HepG2 (cell line): ENCODE data around the gene MED9. TPM values are rescaled to one million over a fixed set of nuclear protein-coding genes. Genes with fewer than 3 reads are reported as not detected.
A peak's percentile ranks its signal among the peaks of the same experiment; 100 is the strongest.

ENCODE experiments used
- ATM ChIP-seq: fragments of 450-650 bp; IDR thresholded peaks from 2 replicates; pipeline ENCODE4 v1.7.1; 2017; ENCODE audit warnings: mild to moderate bottlenecking, borderline replicate concordance
- CREB3 ChIP-seq: sonication (generic); formaldehyde crosslinking; IDR thresholded peaks from 2 replicates; pipeline ENCODE4 v1.5.0; 2020; ENCODE audit warnings: missing genetic modification reagents
- KDM2A ChIP-seq: sonication (generic); formaldehyde crosslinking; IDR thresholded peaks from 2 replicates; pipeline ENCODE4 v1.4.0; 2020; ENCODE audit warnings: low read depth, missing genetic modification reagents, borderline replicate concordance
- NFYB ChIP-seq: sonication (generic); formaldehyde crosslinking; IDR thresholded peaks from 2 replicates; pipeline ENCODE4 v1.4.0; 2020; ENCODE audit warnings: missing genetic modification reagents
- PLRG1 ChIP-seq: fragments of 450-650 bp; conservative IDR thresholded peaks from 2 replicates; pipeline ENCODE4 v1.6.1; 2016
- RARG ChIP-seq: sonication (generic); formaldehyde crosslinking; IDR thresholded peaks from 2 replicates; pipeline ENCODE4 v1.4.0; 2020; ENCODE audit warnings: low read depth, mild to moderate bottlenecking, missing genetic modification reagents
- RBFOX2 ChIP-seq: fragments of 200-400 bp; formaldehyde crosslinking; IDR thresholded peaks from 2 replicates; pipeline ENCODE4 v1.6.1; 2017; ENCODE audit warnings: low read depth, mild to moderate bottlenecking, low read length
- REPIN1 ChIP-seq: sonication (generic); formaldehyde crosslinking; IDR thresholded peaks from 2 replicates; pipeline ENCODE4 v1.8.0; 2022; ENCODE audit warnings: missing genetic modification reagents, low read depth, mild to moderate bottlenecking, borderline replicate concordance
- ZBTB10 ChIP-seq: sonication (generic); formaldehyde crosslinking; IDR thresholded peaks from 2 replicates; pipeline ENCODE4 v1.4.0; 2020; ENCODE audit warnings: missing genetic modification reagents, borderline replicate concordance
- ZBTB2 ChIP-seq: sonication (generic); formaldehyde crosslinking; IDR thresholded peaks from 2 replicates; pipeline ENCODE4 v1.8.0; 2022; ENCODE audit warnings: low read depth, missing genetic modification reagents
- ZBTB21 ChIP-seq: sonication (generic); formaldehyde crosslinking; IDR thresholded peaks from 2 replicates; pipeline ENCODE4 v1.4.0; 2020; ENCODE audit warnings: missing genetic modification reagents
- ZBTB7B ChIP-seq: sonication (generic); formaldehyde crosslinking; IDR thresholded peaks from 2 replicates; pipeline ENCODE4 v1.4.0; 2020; ENCODE audit warnings: missing genetic modification reagents
- ZNF17 ChIP-seq: sonication (generic); formaldehyde crosslinking; IDR thresholded peaks from 2 replicates; pipeline ENCODE4 v1.5.0; 2020; ENCODE audit warnings: mild to moderate bottlenecking, missing genetic modification reagents
- ZNF230 ChIP-seq: sonication (generic); formaldehyde crosslinking; IDR thresholded peaks from 2 replicates; pipeline ENCODE4 v1.4.0; 2020; ENCODE audit warnings: mild to moderate bottlenecking, missing genetic modification reagents
- ZNF431 ChIP-seq: sonication (generic); formaldehyde crosslinking; IDR thresholded peaks from 2 replicates; pipeline ENCODE4 v1.9.0; 2022; ENCODE audit warnings: missing genetic modification reagents, low read depth, mild to moderate bottlenecking, borderline replicate concordance
- ZNF547 ChIP-seq: sonication (generic); formaldehyde crosslinking; IDR thresholded peaks from 2 replicates; pipeline ENCODE4 v1.5.1; 2020; ENCODE audit warnings: mild to moderate bottlenecking, missing genetic modification reagents
- ZNF567 ChIP-seq: sonication (generic); formaldehyde crosslinking; IDR thresholded peaks from 2 replicates; pipeline ENCODE4 v1.8.1; 2023; ENCODE audit warnings: mild to moderate bottlenecking, missing genetic modification reagents, borderline replicate concordance
- ZNF597 ChIP-seq: sonication (generic); formaldehyde crosslinking; IDR thresholded peaks from 2 replicates; pipeline ENCODE4 v1.5.0; 2020; ENCODE audit warnings: missing genetic modification reagents
- ZNF660 ChIP-seq: sonication (generic); formaldehyde crosslinking; IDR thresholded peaks from 2 replicates; pipeline ENCODE4 v1.5.1; 2020; ENCODE audit warnings: mild to moderate bottlenecking, low read depth, missing genetic modification reagents, borderline replicate concordance
- ZNF772 ChIP-seq: sonication (generic); formaldehyde crosslinking; IDR thresholded peaks from 2 replicates; pipeline ENCODE4 v1.5.0; 2020; ENCODE audit warnings: mild to moderate bottlenecking, missing genetic modification reagents
- polyA plus RNA-seq, 8 experiments: library from polyadenylated mRNA; depleted of rRNA in 3 of 8; stranded (reverse) in 7 of 8; unstranded in 1 of 8; fragments of >200 nt; fragmentation: Illumina TruSeq in 4 of 8; extraction: Trizol in 4 of 8; gene quantifications; 2 replicates each; pipeline versions ENCODE4 v1.2.1 to v1.2.3, GENCODE V29; 2011 to 2016; ENCODE audit warnings: low read depth in 4 of 8, missing spikeins in 1 of 8, mixed read lengths in 1 of 8; ENCODE audit not compliant: insufficient read depth in 1 of 8
- total RNA-seq, 5 experiments: library from RNA; depleted of rRNA; stranded (reverse); fragments of >200 nt; fragmentation: Illumina TruSeq; extraction: Trizol; gene quantifications; 2 replicates each; pipeline ENCODE4 v1.2.3, GENCODE V29; 2016; ENCODE audit warnings: low read depth in 1 of 5
- TF ChIP-seq, protein P1 (sequence below): sonication (generic); formaldehyde crosslinking; IDR thresholded peaks from 2 replicates; pipeline ENCODE4 v1.4.0; 2020; ENCODE audit warnings: mild to moderate bottlenecking, missing genetic modification reagents

Gene MED9
- total and polyA plus RNA-seq, 2 of the 13 experiments (the other 11 are each of a cell fraction or from before 2014, with no cell fraction given) = 11.9 to 15.1 TPM

DNA sequence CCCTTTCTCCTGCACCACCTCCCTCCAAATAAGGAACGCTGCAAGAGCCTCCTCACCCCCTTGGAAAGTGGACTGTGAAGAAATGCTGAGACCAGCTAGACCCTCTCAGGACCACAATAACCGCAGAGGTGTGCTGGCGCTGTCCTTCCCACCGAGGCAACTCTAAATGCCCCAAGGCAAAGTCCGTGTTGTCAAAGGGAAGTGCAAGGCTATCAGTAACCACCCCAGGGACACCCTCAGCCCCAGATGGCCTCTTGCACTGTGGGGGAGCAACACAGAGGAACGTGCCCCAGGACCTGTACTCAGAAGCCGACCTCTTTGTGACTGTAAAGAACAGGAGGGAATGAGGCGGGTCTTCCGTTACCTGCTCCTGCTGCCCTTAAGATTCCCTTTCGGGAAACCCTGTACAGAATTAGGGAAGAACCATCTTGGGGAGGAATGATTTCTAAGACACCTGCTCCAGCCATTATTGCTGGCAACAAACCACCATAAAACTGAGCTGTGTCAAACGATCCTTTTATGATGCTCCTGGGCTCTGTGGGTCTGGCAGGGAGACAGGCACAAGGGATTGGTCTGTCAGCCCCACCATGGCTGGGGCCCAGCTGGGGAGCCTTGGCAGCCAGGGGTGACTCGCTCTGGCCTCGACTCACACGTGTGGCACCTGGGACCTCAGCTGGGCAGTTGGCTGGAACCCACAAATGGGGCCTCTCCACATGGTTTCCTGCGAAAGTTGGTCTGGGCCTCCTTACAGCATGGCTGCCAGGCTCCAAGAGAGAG is 14.6 kb upstream of the MED9 start (continued):
- TF ChIP-seq RARG (no peak), ATM (no peak), ZNF230 (no peak), ZNF547 (CRISPR knock-in tag) (peak; percentile 57; the same call in 1 of the 2 replicates), ZNF567 (CRISPR knock-in tag) (no peak), PLRG1 (no peak), REPIN1 (CRISPR knock-in tag) (no peak), ZBTB7B (peak; percentile 69), ZNF660 (no peak), NFYB (CRISPR knock-in tag) (0 out of 2 replicates have a peak, but pooled peaks have one; percentile 9), RBFOX2 (no peak), ZBTB2 (no peak), ZNF597 (CRISPR knock-in tag) (no peak), ZBTB21 (CRISPR knock-in tag) (no peak), ZNF431 (CRISPR knock-in tag) (peak; percentile 89; the same call in 1 of the 2 replicates), KDM2A (CRISPR knock-in tag) (no peak), ZNF17 (CRISPR knock-in tag) (no peak), CREB3 (no peak), ZBTB10 (CRISPR knock-in tag) (no peak), ZNF772 (0 out of 2 replicates have a peak, but pooled peaks have one; percentile 22)
- TF ChIP-seq, protein P1, sequence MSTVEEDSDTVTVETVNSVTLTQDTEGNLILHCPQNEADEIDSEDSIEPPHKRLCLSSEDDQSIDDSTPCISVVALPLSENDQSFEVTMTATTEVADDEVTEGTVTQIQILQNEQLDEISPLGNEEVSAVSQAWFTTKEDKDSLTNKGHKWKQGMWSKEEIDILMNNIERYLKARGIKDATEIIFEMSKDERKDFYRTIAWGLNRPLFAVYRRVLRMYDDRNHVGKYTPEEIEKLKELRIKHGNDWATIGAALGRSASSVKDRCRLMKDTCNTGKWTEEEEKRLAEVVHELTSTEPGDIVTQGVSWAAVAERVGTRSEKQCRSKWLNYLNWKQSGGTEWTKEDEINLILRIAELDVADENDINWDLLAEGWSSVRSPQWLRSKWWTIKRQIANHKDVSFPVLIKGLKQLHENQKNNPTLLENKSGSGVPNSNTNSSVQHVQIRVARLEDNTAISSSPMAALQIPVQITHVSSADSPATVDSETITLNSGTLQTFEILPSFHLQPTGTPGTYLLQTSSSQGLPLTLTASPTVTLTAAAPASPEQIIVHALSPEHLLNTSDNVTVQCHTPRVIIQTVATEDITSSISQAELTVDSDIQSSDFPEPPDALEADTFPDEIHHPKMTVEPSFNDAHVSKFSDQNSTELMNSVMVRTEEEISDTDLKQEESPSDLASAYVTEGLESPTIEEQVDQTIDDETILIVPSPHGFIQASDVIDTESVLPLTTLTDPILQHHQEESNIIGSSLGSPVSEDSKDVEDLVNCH (CRISPR knock-in tag) = no peak
